Endodermal cell (in vitro differentiated cells): ENCODE measurements around the gene KAT7. TPM values are rescaled to one million over a fixed set of nuclear protein-coding genes. Genes with fewer than 3 reads are reported as not detected.

ENCODE experiments used
- DNase-seq: peaks from one replicate; pipeline ENCODE4 v3.0.0-alpha.2; 2017
- H3K27ac ChIP-seq: 2 replicates; pipeline ENCODE4 v1.5.1; 2013; ENCODE audit warnings: mild to moderate bottlenecking, low read depth, low read length, moderate library complexity
- H3K27me3 ChIP-seq: 2 replicates; pipeline ENCODE4 v1.6.1; 2013; ENCODE audit warnings: mild to moderate bottlenecking, low read length, moderate library complexity; ENCODE audit not compliant: insufficient read depth, control insufficient read depth, poor library complexity, severe bottlenecking
- H3K36me3 ChIP-seq: 2 replicates; pipeline ENCODE4 v1.7.0; 2013; ENCODE audit warnings: mild to moderate bottlenecking, low read length, moderate library complexity; ENCODE audit not compliant: control insufficient read depth, insufficient read depth
- H3K4me1 ChIP-seq: one replicate; pipeline ENCODE4 v1.7.0; 2013; ENCODE audit warnings: low read length; ENCODE audit not compliant: control insufficient read depth, insufficient read depth
- H3K4me3 ChIP-seq: 2 replicates; pipeline ENCODE4 v1.5.1; 2013; ENCODE audit warnings: mild to moderate bottlenecking, low read length, moderate library complexity
- H3K9ac ChIP-seq: 2 replicates; pipeline ENCODE4 v1.6.1; 2013; ENCODE audit warnings: mild to moderate bottlenecking, low read length, moderate library complexity; ENCODE audit not compliant: poor library complexity, severe bottlenecking; ENCODE audit errors: extremely low read depth
- H3K9me3 ChIP-seq: 2 replicates; pipeline ENCODE4 v1.6.1; 2013; ENCODE audit warnings: mild to moderate bottlenecking, low read length, moderate library complexity; ENCODE audit not compliant: control insufficient read depth
- H3K27ac Mint-ChIP-seq: 2 replicates; pipeline ENCODE4 v1.8.0; 2020; ENCODE audit warnings: mixed read lengths
- H3K27me3 Mint-ChIP-seq: 2 replicates; pipeline ENCODE4 v1.8.0; 2021; ENCODE audit warnings: mild to moderate bottlenecking, mixed read lengths; ENCODE audit not compliant: insufficient read depth
- H3K36me3 Mint-ChIP-seq: 2 replicates; pipeline ENCODE4 v1.8.0; 2020; ENCODE audit warnings: low read depth, mixed read lengths
- H3K4me1 Mint-ChIP-seq: 2 replicates; pipeline ENCODE4 v1.8.0; 2020; ENCODE audit warnings: mixed read lengths
- H3K4me3 Mint-ChIP-seq: 2 replicates; pipeline ENCODE4 v1.8.0; 2020; ENCODE audit warnings: mild to moderate bottlenecking, moderate library complexity, mixed read lengths
- H3K9me3 Mint-ChIP-seq: 2 replicates; pipeline ENCODE4 v1.8.0; 2020; ENCODE audit warnings: mild to moderate bottlenecking, mixed read lengths
- WGBS, 2 experiments: methylation state at CpG; one replicate each; pipeline versions ENCODE4 v1.1.5 to v1.1.7; 2013; ENCODE audit warnings: missing lambda C conversion rate in 2 of 2, mixed read lengths in 1 of 2; ENCODE audit not compliant: insufficient coverage in 1 of 2, insufficient read length in 1 of 2; 5-methylcytosine and 5-hydroxymethylcytosine counted together
- total RNA-seq, 2 donors: library from RNA; stranded (reverse); fragmentation: NEBNext Ultra II Directional in 1 of 2; extraction: Animal tissue kit (Norgen Biotek cat#: 25700) in 1 of 2; gene quantifications; 2 replicates in 1 of 2; 3 replicates in 1 of 2; pipeline ENCODE4 v1.2.1, GENCODE V29; 2021
- TF ChIP-seq, protein P1 (sequence below): fragments of 200-600 bp; sonication (generic); conservative IDR thresholded peaks from 2 replicates; pipeline ENCODE4 v1.5.0; 2021; ENCODE audit warnings: antibody characterized with exemption, mild to moderate bottlenecking

KAT7 gene
- total RNA-seq, 2 donors from 2014 or later = 77.8 to 80.5 TPM

DNA sequence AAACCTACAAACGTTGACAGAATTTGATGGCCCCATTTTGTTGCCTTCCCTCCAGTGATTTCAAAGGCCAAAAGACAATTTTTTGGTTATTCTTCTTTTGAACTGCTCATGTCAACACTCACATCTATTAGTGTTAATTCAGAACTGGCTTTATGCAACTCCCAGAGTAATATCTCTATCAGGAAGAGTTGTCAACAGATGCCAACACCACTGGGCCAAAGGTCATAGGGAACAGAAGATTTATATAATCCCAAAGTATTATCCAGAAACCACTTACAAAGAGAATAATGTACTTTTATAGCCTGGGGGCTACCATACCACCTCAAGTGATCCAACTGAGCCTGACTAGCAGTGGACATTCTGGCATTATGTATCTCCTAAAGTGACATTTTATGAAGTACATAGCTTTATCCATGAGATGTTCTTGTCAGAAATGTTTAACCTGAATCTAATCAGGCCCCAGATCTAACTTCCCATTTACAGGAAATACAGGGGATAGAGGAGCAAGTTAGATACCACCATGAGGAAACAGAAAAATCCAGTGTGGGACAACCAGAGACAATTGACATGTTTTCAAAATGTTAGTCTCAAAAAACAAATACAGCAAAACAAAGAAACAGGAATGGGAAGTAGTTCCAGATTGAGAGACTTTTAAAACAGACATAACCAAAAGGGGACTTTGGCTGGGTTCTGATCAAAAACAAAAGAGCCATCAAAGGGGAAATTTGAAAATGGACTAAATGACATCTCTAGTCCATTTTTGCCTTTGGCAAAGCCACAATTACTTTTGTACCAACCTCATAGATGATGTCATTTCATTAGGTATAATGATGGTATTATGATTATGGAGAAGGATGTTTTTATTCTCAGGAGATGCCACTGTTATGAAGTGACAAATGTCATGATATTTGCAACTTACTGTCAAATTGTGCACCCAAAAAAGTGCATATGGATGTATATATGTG is 43.0 kb upstream of the KAT7 start:
- DNase-seq = no peak
- Histone ChIP-seq H3K9me3 (no peaks in the 10 kb centered on the region), H3K4me1 (no peaks in the 10 kb centered on the region), H3K27me3 (peaks cover 9% of the 10 kb centered on the region), H3K36me3 (no peaks in the 10 kb centered on the region), H3K4me3 (no peak overlapping the region), H3K27ac (no peak overlapping the region), H3K9ac (no peak overlapping the region)
- Mint-ChIP-seq H3K9me3 (no peaks in the 10 kb centered on the region), H3K4me3 (no peak overlapping the region), H3K36me3 (peaks cover 21% of the 10 kb centered on the region), H3K4me1 (peaks cover 5% of the 10 kb centered on the region), H3K27me3 (no peaks in the 10 kb centered on the region), H3K27ac (no peak overlapping the region)
- 80 to 97% methylated on average over 1 of the region's 1 CpG for WGBS, 2 experiments
- TF ChIP-seq, protein P1, sequence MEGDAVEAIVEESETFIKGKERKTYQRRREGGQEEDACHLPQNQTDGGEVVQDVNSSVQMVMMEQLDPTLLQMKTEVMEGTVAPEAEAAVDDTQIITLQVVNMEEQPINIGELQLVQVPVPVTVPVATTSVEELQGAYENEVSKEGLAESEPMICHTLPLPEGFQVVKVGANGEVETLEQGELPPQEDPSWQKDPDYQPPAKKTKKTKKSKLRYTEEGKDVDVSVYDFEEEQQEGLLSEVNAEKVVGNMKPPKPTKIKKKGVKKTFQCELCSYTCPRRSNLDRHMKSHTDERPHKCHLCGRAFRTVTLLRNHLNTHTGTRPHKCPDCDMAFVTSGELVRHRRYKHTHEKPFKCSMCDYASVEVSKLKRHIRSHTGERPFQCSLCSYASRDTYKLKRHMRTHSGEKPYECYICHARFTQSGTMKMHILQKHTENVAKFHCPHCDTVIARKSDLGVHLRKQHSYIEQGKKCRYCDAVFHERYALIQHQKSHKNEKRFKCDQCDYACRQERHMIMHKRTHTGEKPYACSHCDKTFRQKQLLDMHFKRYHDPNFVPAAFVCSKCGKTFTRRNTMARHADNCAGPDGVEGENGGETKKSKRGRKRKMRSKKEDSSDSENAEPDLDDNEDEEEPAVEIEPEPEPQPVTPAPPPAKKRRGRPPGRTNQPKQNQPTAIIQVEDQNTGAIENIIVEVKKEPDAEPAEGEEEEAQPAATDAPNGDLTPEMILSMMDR = no peak

DNA sequence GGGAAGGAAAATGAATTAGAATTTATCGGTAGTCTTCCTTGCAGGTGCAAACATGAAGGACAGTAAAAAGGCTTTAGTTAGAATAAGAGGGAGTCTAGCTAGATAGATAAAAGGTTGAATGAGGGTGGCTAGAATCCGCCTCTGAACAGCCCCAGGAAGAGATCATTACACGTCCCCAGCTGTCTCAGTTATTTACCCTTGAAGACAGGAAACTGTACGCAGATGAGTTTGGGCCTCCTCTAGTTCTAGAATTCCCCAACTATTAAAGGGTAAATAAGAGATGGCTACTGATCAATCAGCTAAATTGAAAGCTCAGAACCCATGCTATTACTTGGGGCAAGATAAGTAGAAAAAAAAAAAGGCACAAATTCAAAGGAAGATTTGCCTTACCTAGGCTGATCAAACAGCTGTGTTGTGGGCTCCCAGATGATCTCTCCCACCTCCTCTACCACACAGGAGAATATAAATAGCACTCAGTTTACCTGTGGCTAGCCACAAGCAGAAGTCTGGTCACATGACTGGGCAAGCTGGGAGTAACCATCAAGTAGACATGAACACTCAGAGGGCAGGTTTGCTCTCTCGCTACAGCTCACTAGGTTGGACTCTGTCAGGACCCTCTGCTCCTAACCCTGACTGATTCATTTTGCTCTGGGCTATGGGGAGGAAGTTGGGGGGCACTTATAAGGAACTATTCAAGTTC is 41.5 kb upstream of the KAT7 start:
- H3K27ac Mint-ChIP-seq = no peak overlapping the region
- no peaks in the 10 kb centered on the region for H3K9me3 Mint-ChIP-seq
- WGBS, 2 experiments = 96 to 97% methylated on average over 3 to 5 of the region's 5 CpGs
- Histone ChIP-seq H3K4me3 (no peak overlapping the region), H3K4me1 (no peaks in the 10 kb centered on the region), H3K27ac (no peak overlapping the region), H3K9me3 (no peaks in the 10 kb centered on the region), H3K27me3 (no peaks in the 10 kb centered on the region), H3K36me3 (no peaks in the 10 kb centered on the region), H3K9ac (no peak overlapping the region)
- no peak overlapping the region for H3K4me3 Mint-ChIP-seq
- TF ChIP-seq, protein P1 = no peak
- peaks cover 20% of the 10 kb centered on the region for H3K36me3 Mint-ChIP-seq
- no peaks in the 10 kb centered on the region for H3K27me3 Mint-ChIP-seq
- DNase-seq = no peak
- peaks cover 5% of the 10 kb centered on the region for H3K4me1 Mint-ChIP-seq

DNA sequence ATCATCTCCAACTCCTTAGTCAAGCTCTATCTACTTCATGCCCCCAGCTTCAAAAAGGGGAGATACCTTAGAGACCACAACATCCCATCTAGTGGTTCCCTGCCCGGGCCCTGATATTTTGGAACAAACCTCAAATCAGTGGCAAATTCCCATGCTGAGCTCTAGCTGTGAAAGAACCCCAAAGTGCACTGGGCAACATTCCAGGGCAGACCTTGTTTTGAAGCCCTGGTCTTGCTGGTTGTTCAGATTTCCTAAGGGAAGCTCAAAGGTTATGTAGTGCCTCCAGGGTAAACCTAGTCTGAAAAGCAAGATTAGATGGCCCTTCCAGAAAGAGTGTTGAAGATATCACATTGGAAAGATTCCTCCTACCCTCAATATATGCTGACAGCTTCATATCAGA is 40.8 kb upstream of the KAT7 start:
- Mint-ChIP-seq H3K36me3 (peaks cover 17% of the 10 kb centered on the region), H3K4me1 (peaks cover 5% of the 10 kb centered on the region), H3K27me3 (no peaks in the 10 kb centered on the region), H3K27ac (peak overlapping the region; percentile 52), H3K9me3 (no peaks in the 10 kb centered on the region), H3K4me3 (no peak overlapping the region)
- Histone ChIP-seq H3K27me3 (no peaks in the 10 kb centered on the region), H3K4me3 (no peak overlapping the region), H3K9me3 (no peaks in the 10 kb centered on the region), H3K27ac (no peak overlapping the region), H3K36me3 (no peaks in the 10 kb centered on the region), H3K4me1 (no peaks in the 10 kb centered on the region), H3K9ac (no peak overlapping the region)
- DNase-seq = no peak
- WGBS, 2 experiments = 92 to 100% methylated on average over 1 of the region's 1 CpG
- TF ChIP-seq, protein P1 = no peak
